ENCODE measurements around the gene ADGRG1.
A peak's percentile ranks its signal among the peaks of the same experiment; 100 is the strongest.
"Not testable (repeated sequence)": the region's sequence is repeated elsewhere in the genome, so short reads cannot be mapped to it uniquely, and the experiment has no call there.

Gene ADGRG1

DNA sequence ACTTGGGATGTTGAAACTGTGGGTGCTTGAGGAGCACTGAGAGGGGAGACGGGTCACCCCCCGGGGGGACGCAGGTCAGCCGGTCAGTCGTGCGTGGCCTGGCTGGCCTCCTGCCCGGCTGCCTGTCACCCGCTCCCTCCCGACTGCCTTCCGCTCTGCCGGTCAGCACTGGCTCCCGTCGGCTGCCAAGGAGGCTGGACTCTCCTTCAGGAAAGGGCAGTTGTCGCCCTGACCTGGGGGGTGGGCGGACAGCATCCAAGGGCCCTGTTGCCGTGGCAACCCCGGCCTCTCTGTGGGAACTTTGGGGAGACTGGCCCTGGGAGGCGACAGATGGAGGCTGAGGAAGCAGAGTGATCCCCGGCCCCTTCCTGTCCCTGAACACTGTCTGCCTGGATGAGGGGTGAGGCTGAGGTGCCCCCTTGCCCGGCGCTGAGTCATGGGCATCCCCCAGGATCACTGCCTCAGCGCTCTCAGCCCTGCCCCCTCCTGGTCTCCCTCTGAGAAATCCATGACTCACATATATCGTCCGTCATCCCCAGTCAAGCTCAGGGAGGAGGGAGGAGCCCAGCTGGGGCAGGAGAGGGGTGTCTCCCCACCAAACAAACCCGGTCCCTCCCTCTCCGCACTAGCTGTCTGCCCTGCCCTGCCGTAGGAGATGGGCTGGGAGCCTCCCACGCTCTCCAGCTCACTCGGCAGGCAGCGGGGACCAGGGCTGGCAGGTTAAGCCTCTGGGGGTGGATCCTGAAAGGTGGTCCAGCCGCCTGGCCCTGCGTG is at the start of gene ADGRG1:
Gene ADGRG1 (plus strand): TSS at position 623 of the 774 bp plus-strand sequence. CDS start 21,658 bp downstream, outside the sequence.
- DNase-seq (ENCODE audit: low read depth in 1 of 2, low spot score in 1 of 2), result peak in 1 of 2 donors; percentile 40

DNA sequence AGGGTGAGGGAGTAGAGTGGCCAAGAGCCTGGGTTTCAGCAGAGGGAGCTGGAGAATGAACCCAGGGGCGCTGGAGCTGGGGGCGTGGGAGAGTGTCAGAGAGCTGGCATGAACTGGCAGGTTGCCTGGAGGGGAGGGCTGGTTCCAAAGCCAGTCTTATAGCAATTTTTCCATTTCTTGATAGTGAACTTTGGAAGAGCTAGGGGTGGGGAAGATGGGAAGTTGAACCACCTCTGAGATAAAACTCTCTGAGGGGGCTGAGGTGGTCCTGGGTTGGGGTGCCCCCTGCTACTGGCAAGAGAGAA is 49.1 kb upstream of the ADGRG1 start:
- no peak for DNase-seq (ENCODE audit: low read depth in 1 of 2, low spot score in 1 of 2)

DNA sequence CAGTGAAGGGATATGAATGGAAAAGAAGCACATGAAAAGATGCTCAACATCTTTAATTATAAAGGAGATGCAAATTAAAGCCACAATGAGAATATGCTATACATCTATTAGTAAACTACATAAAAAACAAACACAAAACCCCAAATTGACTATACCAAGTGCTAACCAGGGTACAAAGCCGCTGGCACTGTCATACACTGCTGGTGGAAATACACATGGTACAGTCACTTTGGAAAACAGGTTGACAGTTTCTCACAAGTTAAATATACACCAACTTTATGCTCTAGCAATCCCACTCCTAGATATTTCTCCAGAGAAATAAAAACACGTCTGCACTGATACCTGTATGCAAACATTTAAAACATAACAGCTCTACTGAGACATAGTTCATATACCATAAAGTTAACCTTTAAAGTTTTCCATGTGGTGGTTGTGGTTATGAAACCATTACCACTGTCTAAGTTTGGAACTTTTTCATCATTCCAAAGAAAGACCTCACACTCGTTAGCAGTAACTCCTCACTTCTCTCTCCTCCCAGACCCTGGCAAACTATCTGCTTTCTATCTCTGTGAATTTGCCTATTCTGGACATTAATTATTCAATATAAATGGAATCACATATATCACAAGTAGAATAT is 43.3 kb upstream of the ADGRG1 start:
- no peak for DNase-seq (ENCODE audit: low read depth in 1 of 2, low spot score in 1 of 2)

DNA sequence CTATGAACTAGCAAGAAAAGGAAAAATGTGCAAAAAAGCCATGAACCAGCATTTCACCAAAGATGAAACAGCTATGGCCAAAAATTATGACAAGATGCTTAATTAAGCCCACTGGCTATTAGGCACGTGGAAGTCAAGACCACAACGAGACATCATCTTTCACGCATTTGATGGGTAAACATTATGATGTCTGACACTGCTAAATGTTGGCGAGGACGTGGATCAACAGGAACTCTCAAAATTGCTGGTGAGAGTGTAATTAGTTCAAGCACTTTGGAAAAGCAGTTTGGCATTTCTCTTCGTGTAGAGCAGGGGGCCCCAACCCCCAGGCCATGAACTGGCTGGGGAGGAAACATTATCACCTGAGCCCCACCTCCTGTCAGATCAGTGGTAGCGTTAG is 39.6 kb upstream of the ADGRG1 start:
- no peak for DNase-seq (ENCODE audit: low read depth in 1 of 2, low spot score in 1 of 2)

DNA sequence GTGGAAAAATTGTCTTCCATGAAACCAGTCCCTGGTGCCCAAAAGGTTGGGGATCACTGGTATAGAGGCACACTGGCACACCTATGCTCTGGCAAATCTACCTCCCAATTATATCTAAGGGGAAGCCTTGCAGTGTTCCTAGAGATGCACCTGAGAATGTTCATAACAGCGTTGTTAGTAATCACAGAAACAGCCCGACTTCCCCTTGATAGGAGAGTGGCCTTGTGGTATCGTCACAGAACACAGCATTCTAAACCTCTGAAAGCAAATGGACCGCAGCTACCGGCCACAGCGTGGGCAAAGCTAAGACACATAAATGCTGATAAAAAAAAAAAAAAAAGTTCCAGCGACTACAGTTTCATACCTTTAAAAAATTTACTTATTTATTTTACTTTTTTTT is 39.1 kb upstream of the ADGRG1 start:
- DNase-seq (ENCODE audit: low read depth in 1 of 2, low spot score in 1 of 2), result no peak

DNA sequence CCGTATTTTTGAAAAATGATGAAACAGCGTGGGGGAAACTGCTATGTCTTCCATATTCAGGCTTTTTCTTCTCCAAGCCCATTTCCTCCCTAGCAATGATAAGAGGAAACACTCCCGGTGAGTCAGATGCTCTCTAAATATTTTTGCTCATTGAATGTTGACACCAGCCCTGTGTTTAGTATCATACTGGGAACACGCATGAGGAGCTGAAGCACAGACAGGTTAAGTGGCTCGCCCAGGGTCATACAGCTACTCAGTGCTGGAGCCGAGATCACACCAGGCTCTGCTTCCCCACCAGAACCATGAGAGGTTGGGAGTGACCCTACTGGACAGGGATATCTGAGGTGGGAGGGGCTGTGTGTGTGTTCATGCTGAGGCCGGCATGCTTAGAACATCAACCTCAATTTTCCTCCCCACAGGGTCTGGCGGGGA is 37.8 kb upstream of the ADGRG1 start:
- no peak for DNase-seq (ENCODE audit: low read depth in 1 of 2, low spot score in 1 of 2)

DNA sequence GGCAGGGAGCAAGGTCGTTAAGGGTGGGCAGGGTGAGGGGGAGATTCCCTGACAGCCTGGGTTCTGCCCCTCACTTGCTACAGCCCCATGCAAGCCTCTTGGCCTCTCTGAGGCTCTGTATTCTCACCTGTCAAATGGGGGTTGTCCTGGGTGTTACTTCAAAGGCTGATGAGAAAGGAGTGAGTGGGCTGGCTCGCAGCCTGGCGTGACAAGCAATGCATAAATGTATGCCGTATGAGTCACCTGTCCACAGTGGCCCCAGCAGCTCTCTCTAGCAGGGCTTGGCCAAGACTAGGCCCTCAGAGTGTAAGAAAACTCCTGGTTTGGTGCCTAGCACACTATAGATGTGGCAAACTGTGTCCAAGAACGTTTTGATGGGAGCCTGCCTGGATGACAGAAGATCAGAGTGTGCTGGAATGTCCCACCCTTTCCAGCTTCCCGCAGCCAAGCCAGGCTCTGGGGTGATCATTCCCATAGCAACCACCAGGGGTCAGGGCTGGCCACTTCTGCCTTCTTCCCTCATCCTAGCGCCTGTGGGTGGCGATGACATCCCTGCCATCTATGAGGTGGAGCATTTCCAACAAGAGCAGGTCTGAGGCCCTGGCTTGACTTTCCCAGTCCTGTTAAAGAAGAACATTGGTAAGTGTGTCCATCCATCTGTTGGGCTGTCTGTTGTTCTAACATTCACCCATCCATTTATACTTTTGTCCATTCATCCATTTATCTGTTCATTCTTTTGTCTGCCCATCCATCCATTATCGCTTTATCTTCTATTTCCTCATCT is 37.2 kb upstream of the ADGRG1 start:
- peak; percentile 52 to 60 for DNase-seq (ENCODE audit: low read depth in 1 of 2, low spot score in 1 of 2)

DNA sequence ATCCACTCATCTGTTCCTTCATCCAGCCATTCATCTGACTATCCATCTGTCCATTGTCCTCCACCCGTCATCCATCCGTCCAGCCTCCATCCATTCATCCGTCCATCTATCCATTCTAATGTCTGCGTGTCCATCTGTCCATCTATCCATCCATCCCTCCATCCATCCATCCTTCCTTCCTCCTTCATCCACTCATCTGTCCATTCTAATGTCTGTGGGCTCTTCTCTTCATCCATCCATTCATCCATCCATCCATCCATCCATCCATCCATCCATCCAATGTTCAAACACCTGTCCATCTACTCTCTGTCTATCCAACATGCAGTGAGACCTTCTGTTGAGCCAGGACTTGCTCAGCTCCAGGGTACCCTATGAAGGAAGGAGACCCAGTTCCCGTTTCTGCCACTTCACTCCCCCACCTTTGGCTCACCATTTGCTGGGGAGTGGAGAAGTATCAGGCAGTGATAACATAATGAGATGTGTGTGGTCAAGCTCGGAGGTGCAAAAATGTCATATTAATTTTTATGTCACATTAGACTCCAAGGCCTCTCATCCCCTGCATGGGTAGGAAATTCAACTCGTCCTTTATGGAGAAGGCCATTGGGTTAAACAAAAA is 36.5 kb upstream of the ADGRG1 start:
- DNase-seq (ENCODE audit: low read depth in 1 of 2, low spot score in 1 of 2), result no peak

DNA sequence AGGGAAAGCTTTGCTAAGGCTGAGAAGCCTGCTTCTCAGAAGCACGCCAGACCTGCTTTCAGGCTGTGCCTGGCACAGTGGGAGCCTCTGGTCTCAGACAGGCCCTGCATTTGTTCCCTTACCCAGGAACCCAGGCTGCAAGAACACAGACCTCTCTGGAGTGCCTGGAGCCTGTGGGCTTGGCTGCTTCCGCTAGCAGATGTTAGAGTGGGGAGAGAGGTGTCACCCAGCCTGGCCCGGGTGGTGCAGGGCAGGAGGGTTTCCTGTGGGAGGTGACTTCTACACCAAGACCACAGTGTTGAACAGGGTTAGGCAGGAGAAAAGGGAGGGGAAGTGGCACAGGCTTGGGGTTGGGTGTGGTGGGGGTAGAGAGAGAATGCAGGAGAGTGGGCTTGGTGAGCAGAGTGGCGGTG is 35.8 kb upstream of the ADGRG1 start:
- peak in 1 of 2 donors; percentile 47 for DNase-seq (ENCODE audit: low read depth in 1 of 2, low spot score in 1 of 2)

DNA sequence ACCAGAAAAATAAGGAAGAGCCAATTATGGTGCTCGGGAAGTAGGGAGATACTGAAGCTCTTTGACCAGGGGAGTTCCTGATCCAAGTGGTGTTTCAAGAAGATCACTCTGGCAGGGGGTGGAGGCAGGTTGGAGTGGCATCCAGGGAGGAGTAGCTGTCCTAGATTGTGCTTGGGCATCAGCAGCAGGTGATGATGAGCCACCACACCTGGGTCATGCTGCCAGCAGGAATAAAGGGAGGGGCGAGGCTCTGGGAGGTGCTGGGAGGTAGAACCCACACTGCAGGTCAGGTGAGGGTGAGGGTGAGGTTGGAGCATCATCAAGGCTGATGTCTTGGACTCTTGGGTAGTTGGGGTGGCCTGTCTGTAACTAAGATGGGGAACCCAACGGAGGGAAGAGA is 35.4 kb upstream of the ADGRG1 start:
- DNase-seq (ENCODE audit: low read depth in 1 of 2, low spot score in 1 of 2), result no peak

DNA sequence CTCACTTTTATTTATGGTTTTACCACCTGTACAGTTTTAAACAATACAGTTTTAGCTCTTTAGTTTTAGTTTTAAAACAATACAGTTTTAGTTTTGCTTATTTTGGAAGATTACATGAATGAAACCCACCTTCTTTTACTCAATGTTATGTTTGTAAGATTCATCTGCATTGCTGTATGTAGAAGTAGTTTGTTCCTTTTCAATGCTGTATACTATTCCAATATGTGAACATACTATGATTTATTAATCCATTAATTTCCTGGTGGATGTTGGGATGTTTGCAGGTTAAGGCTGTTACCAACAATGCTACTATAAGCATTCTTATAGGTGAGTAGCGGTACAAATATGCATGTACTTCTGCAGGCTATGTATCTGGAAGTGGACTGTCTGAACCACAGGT is 34.4 kb upstream of the ADGRG1 start:
- DNase-seq (ENCODE audit: low read depth in 1 of 2, low spot score in 1 of 2), result no peak

DNA sequence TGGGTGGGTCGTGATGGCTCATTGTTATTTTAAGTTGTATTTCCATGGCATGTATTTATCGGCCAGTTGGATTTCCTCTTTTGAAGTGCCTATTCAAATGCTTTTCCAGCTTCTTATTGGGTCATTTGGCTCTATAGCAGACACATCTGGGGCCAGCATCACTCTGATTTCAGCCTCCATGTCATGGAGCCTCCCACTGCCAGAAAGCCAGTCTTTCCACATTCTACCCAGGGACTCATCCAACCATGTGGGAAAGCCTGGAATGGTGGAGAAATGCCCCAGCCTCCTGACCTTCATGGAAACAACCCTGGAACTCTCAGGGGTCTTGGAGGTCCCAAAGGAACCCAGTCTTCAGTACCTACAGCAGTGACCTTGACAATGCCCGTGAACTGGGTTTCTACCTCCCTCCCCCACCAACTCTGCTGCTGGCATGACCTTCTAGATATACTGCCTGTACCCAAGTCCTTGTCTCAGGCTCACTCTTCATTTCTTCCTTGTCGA is 33.8 kb upstream of the ADGRG1 start:
- DNase-seq (ENCODE audit: low read depth in 1 of 2, low spot score in 1 of 2), result no peak

DNA sequence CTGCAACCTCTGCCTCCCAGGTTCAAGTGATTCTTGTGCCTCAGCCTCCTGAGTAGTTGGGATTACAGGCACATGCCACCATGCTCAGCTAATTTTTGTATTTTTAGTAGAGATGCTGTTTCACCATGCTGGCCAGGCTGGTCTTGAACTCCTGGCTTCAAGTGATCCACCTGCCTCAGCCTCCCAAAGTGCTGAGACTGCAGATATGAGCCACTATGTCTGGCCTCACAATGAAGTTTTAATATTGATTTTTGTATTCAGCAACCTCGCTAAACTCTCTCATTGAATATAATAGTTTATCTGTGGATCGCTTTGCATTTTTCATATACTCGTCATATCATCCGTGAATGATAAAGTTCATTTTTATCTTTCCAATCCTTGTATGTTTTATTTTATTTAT is 32.2 kb upstream of the ADGRG1 start:
- DNase-seq (ENCODE audit: low read depth in 1 of 2, low spot score in 1 of 2), result not testable (repeated sequence)

DNA sequence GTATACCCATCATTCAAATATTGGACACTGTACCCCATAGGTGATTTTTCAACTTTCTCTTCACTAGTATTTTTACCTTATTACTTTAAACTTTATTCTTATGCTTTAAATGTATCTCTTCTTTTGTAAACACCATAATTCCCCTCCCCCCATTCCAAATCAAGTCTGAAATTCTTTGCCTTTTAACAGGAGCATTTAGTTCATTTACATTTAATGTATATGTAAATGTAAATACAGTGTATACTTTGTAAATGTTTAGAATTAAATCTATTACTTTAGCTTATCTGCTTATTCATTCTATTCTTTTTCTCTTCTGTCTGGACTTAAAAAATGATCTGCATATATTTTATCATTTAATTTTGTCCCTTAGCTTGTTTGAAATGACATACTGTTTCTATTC is 30.0 kb upstream of the ADGRG1 start:
- DNase-seq (ENCODE audit: low read depth in 1 of 2, low spot score in 1 of 2), result no peak

DNA sequence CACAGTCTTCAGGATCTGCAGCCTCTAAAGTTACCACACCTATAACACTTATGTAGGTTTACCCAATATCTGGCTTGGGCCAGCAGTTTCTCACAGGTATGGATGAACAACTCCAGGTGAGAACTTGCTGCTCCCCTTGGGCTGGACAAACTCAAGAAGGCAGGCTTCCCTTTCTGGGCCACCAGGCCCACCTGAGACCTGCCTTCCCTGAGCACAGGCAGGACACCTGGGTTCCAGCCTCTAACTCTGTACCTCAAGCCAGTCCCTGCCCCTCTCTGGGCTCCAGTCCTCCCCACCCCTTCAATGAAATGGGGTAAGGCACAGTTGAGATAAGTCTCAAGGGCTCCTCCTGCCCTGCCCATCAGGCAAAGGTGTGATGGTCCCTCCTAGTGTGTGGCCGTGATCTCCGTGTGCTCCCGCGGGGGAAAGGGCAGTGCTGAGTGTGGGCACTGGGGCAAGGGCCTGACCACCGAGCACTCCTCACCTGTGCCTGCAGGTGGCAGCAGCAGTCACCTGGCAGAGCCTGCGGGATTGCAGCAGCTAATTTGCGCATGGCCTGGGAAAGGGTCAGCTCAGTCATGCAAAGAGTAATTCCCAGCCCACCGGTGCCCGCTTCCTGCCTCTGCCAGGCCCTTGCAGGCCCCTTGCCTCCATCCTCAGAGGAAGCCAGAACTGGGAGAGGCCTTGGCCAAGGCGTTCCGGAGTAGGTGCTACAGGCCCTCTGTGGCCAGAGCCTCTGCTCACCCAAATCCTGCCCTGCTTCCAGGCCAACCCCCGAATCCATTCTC is 28.2 kb upstream of the ADGRG1 start:
- no peak for DNase-seq (ENCODE audit: low read depth in 1 of 2, low spot score in 1 of 2)

DNA sequence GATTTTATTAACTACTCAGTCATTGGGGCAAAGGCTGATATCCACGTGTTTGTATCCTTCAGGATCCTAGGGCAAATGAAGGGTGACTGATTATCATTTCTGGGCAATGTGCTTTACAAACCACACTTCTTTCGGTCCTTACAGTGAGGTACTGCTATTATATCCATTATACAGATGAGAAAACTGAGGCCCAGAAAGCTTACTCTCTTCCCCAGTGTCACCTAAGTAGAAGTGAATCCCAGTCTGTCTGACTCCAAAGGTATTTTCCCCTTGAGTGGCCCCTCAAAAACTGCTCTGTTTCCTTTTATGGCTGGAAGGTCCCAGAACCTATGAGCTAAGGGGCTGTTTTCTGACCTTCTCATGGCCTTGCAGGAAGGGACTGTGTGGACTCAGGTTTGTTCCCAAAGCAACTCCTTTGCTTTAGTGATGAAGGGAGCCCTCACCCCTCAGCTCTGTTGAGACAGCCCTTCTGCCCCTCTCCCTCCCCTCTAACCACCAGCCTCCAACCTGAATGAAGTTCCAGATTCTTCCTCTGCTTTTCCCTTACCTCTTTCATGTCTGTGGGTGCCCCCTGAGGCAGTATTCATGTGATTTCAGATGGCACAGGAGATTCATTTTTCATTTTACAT is 27.4 kb upstream of the ADGRG1 start:
- DNase-seq (ENCODE audit: low read depth in 1 of 2, low spot score in 1 of 2), result no peak

DNA sequence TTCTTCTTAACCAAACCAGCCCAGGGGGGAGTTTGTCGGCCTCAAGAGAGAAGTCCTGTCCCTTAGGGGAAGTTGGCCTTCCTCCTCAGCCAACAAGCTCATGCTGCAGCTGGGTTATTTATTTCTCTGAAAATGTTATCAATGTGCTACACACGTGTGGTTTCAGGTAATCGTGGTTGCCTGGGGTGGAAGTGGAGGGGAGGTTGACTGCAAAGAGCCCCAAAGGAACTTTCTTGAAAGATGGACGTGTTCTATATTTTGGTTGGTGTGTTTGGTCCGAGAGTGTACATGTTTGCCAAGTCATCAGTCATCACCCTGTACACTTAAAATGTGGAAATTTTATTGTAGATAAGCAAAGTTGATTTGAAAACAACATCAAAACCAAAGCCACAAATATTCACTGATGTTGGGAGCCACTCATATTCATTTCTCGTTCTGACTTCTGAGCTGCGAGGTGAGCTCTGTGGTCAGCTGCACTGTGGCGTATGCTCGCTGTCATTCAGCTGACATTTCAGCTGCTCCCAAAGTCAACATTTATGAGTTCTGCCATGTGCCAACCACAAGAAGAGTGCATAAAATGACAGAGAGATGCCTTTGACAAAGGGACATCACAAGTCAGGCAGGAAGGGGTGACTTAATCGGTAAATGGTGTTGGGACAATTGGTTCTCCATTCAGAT is 26.5 kb upstream of the ADGRG1 start:
- peak in 1 of 2 donors; percentile 30 for DNase-seq (ENCODE audit: low read depth in 1 of 2, low spot score in 1 of 2)

DNA sequence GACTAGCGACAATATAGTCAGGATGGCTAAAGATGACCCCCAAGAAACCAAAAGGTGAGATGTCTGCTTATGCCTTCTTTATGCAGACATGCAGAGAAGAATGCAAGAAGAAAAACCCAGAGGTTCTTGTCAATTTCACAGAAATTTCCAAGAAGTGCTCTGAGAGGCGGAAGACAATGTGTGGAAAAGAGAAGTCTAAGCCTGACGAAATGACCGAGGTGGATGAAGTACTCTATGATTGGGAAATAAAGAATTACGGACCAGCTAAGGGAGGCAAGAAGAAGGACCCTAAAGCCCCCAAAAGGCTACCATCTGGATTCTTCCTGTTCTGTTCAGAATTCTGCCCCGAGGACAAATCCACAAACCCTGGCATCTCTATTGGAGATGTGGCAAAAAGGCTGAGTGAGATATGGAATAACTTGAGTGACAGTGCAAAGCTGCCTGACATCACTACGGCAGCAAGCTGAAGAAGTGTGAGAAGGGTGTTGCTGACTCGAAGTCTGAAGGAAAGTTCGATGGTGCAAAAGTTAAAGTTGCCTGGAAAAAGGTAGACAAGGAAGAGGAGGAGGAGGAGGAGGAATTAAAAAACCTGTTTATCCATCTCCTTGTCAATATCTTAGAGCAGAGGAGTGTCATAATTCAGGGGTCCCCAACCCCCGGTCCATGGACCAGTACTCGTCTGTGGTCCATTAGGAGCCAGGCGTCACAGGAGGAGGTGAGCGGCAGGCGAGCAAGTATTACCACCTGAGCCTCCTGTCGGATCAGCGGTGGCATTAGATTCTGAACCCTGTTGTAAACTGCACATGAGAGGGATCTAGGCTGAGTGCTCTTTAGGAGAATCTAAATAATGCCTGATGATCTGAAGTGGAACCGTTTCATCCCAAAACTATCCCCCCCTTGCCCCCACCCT is 25.1 kb upstream of the ADGRG1 start:
- DNase-seq (ENCODE audit: low read depth in 1 of 2, low spot score in 1 of 2), result no peak

DNA sequence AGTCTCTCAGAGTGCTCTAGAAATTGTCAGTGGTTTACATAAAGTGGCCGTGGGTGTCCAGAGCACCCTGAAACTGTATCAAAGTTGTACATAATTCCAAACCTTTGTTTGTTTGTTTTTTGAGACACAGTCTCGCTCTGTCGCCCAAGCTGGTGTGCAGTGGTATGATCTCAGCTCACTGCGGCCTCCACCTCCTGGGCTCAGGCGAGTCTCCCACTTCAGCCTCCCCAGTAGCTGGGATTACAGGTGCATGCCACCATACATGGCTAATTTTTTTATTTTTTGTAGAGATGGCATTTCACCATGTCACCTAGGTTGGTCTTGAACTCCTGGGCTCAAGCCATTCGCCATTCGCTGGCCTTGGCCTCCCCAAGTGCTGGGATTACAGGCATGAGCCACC is 24.3 kb upstream of the ADGRG1 start:
- DNase-seq (ENCODE audit: low read depth in 1 of 2, low spot score in 1 of 2), result no peak
